Measurements from ENCODE around the gene DSCAM.

GRCh38 chr21:40457741-40458140, 389.2 kb downstream of the DSCAM start:
- no peak for TF ChIP-seq CTCF (IDR thresholded peaks at IDR 0.05)
- TF ChIP-seq POLR2AphosphoS5 (IDR thresholded peaks at IDR 0.05; ENCODE audit: insufficient read depth in 1 of 2, low read depth in 1 of 2), result no peak
- TF ChIP-seq POLR2A (IDR thresholded peaks at IDR 0.05), result no peak

Measured in vagina (tissue), 2 donors.